Ascending aorta (tissue), 2 donors: Measurements from ENCODE around the gene ZER1. TPM values are rescaled to one million over a fixed set of nuclear protein-coding genes. Genes with fewer than 3 reads are reported as not detected.
"Not testable (repeated sequence)": the region's sequence is repeated elsewhere in the genome, so short reads cannot be mapped to it uniquely, and the experiment has no call there.

ENCODE experiments used
- DNase-seq, 2 donors: peaks; one replicate each; pipeline ENCODE4 v3.0.0-alpha.2; 2019; ENCODE audit warnings: low spot score in 2 of 2
- H3K27ac ChIP-seq, 2 donors: fragments of 200-600 bp; sonication (generic); one replicate each; pipeline ENCODE4 v1.5.1; 2016 to 2017; ENCODE audit warnings: mild to moderate bottlenecking in 1 of 2
- H3K27me3 ChIP-seq: fragments of 200-600 bp; sonication (generic); one replicate; pipeline ENCODE4 v1.5.1; 2017
- H3K36me3 ChIP-seq, 2 donors: fragments of 200-600 bp; sonication (generic); one replicate each; pipeline ENCODE4 v1.5.1; 2016
- H3K4me1 ChIP-seq, 2 donors: fragments of 200-600 bp; sonication (generic); one replicate each; pipeline ENCODE4 v1.5.1; 2016 to 2017; ENCODE audit warnings: mild to moderate bottlenecking in 1 of 2
- H3K4me3 ChIP-seq, 2 donors: fragments of 200-600 bp; sonication (generic); one replicate each; pipeline ENCODE4 v1.5.1; 2016 to 2017; ENCODE audit warnings: mild to moderate bottlenecking in 1 of 2
- H3K9me3 ChIP-seq, 2 donors: fragments of 200-600 bp; sonication (generic); one replicate each; pipeline ENCODE4 v1.5.1; 2016
- CTCF ChIP-seq, 3 experiments: fragments of 200-600 bp in 2 of 3; fragments of 450-650 bp in 1 of 3; sonication (generic) in 2 of 3; IDR thresholded peaks; one replicate each; pipeline ENCODE4 v1.5.1; 2016 to 2019; ENCODE audit warnings: antibody characterized with exemption in 3 of 3, mild to moderate bottlenecking in 1 of 3, moderate library complexity in 1 of 3
- intact Hi-C: fragments of 100-400 bp; cut with DNase I; formaldehyde crosslinking; loops from one replicate; pipeline ENCODE4 v1.15.1; 2023
- total RNA-seq: library from RNA; depleted of rRNA; stranded (reverse); fragments of >200 nt; gene quantifications from one replicate; pipeline ENCODE4 v1.1.0, GENCODE V29; 2016

ZER1 gene
- total RNA-seq, 1 donor from 2014 or later = 55.5 TPM

GRCh38 chr9:128786681-128787601 lies 15.2 kb upstream of the ZER1 start, which contains the start of gene TBC1D13:
TSS of gene TBC1D13 (plus strand) at chr9:128787253. CDS start at chr9:128787354, 101 bp downstream.
- Histone ChIP-seq H3K4me3 (peak within 1 kb of the TSS; percentile 59 to 97), H3K4me1 (peaks cover 4 to 6% of the 10 kb centered on the region in 2 donors), H3K36me3 (peaks cover 14 to 15% of the 10 kb centered on the region in 2 donors), H3K27ac (peak within 1 kb of the TSS; percentile 78 to 83), H3K27me3 (no peaks in the 10 kb centered on the region), H3K9me3 (no peaks in the 10 kb centered on the region)
- DNase-seq = peak; percentile 53 to 93
- intact Hi-C loops = loop anchor here (1.0 to 5.0 kb wide), 3 partner anchors 16 to 150 kb away; partner anchors contain the start of genes ENDOG and ZER1
- no peak for TF ChIP-seq CTCF (IDR thresholded peaks at IDR 0.05)

GRCh38 chr9:128785427-128785826 lies 13.7 kb upstream of the ZER1 start:
- DNase-seq = no peak
- Histone ChIP-seq H3K4me1 (peaks cover 4 to 6% of the 10 kb centered on the region in 2 donors), H3K9me3 (no peaks in the 10 kb centered on the region), H3K27me3 (no peaks in the 10 kb centered on the region), H3K4me3 (no peak overlapping the region), H3K36me3 (peaks cover 0 to 1% of the 10 kb centered on the region in 2 donors), H3K27ac (no peak overlapping the region)
- no peak for TF ChIP-seq CTCF (IDR thresholded peaks at IDR 0.05)
- intact Hi-C loops = loop anchor here (5.0 kb wide), 1 partner anchor 148 kb away; no protein-coding TSS in a partner anchor

GRCh38 chr9:128782669-128783068 lies 10.9 kb upstream of the ZER1 start:
- no peaks in the 10 kb centered on the region for H3K36me3 ChIP-seq
- H3K27me3 ChIP-seq = no peaks in the 10 kb centered on the region
- no peaks in the 10 kb centered on the region for H3K9me3 ChIP-seq
- no peak for TF ChIP-seq CTCF (IDR thresholded peaks at IDR 0.05)
- intact Hi-C loops = no loop called here
- DNase-seq = no peak
- H3K4me1 ChIP-seq = no peaks in the 10 kb centered on the region
- H3K27ac ChIP-seq = no peak overlapping the region
- no peak overlapping the region for H3K4me3 ChIP-seq

GRCh38 chr9:128781187-128782070 lies 9.7 kb upstream of the ZER1 start:
- Histone ChIP-seq H3K4me3 (no peak overlapping the region), H3K36me3 (no peaks in the 10 kb centered on the region), H3K4me1 (no peaks in the 10 kb centered on the region), H3K27ac (no peak overlapping the region), H3K9me3 (no peaks in the 10 kb centered on the region), H3K27me3 (no peaks in the 10 kb centered on the region)
- intact Hi-C loops = no loop called here
- no peak for TF ChIP-seq CTCF (IDR thresholded peaks at IDR 0.05)
- no peak for DNase-seq

GRCh38 chr9:128780093-128780492 lies 8.4 kb upstream of the ZER1 start:
- intact Hi-C loops, H3K9me3 ChIP-seq, DNase-seq, H3K27ac ChIP-seq, H3K27me3 ChIP-seq, H3K4me1 ChIP-seq, H3K36me3 ChIP-seq, H3K4me3 ChIP-seq: not testable (repeated sequence)
